Mammary epithelial cell (primary cell): ENCODE measurements around the gene CHRNG.

ENCODE experiments used
- CTCF ChIP-seq, 2 donors: IDR thresholded peaks in 1 of 2; conservative IDR thresholded peaks in 1 of 2; 2 replicates each; pipeline ENCODE4 v1.5.1; 2011 to 2012; ENCODE audit warnings: inconsistent platforms in 2 of 2, low read length in 2 of 2, mild to moderate bottlenecking in 2 of 2, control low read depth in 1 of 2, low read depth in 1 of 2; ENCODE audit not compliant: insufficient read depth in 1 of 2; ENCODE audit errors: extremely low read depth in 1 of 2
- EZH2 ChIP-seq: IDR thresholded peaks from 2 replicates; pipeline ENCODE4 v1.6.1; 2012; ENCODE audit warnings: low read length, inconsistent platforms, borderline replicate concordance

GRCh38 chr2:232511336-232511890 is 28.1 kb upstream of the CHRNG start:
- TF ChIP-seq CTCF (conservative IDR thresholded peaks at IDR 0.05 in 1 of 2, IDR thresholded peaks at IDR 0.05 in 1 of 2; ENCODE audit: extremely low read depth in 1 of 2, insufficient read depth in 1 of 2, low read depth in 1 of 2, low read length in 2 of 2) = no peak
- no peak for TF ChIP-seq EZH2
